ENCODE measurements around the gene GCC2.

Gene GCC2

GRCh38 chr2:108409768-108410167 lies 39.2 kb upstream of the GCC2 start:
- no peak for TF ChIP-seq CTCF (IDR thresholded peaks at IDR 0.05; ENCODE audit: low read depth, low read length, missing control alignments)
- in situ Hi-C loops (cut with HindIII; ENCODE audit: low sequenced_read_pairs) = loop anchor here (5.0 kb wide), 1 partner anchor 43 kb away; no protein-coding TSS in a partner anchor
- H3K4me3 ChIP-seq (ENCODE audit: low read depth, low read length) = no peak overlapping the region
- DNase-seq (ENCODE audit: low read depth) = no peak

GRCh38 chr2:108412995-108413710 lies 35.9 kb upstream of the GCC2 start:
- H3K4me3 ChIP-seq (ENCODE audit: low read depth, low read length) = no peak overlapping the region
- in situ Hi-C loops (cut with HindIII; ENCODE audit: low sequenced_read_pairs) = no loop called here
- no peak for TF ChIP-seq CTCF (IDR thresholded peaks at IDR 0.05; ENCODE audit: low read depth, low read length, missing control alignments)
- DNase-seq (ENCODE audit: low read depth) = peak; percentile 84

- TF ChIP-seq CTCF (IDR thresholded peaks at IDR 0.05; ENCODE audit: low read depth, low read length, missing control alignments) = no peak
- in situ Hi-C loops (cut with HindIII; ENCODE audit: low sequenced_read_pairs) = no loop called here
- no peak for DNase-seq (ENCODE audit: low read depth)
- no peak overlapping the region for H3K4me3 ChIP-seq (ENCODE audit: low read depth, low read length)
These were observed 35.3 kb upstream of the GCC2 start for GRCh38 chr2:108413711-108414095.

- no peak for DNase-seq (ENCODE audit: low read depth)
- in situ Hi-C loops (cut with HindIII; ENCODE audit: low sequenced_read_pairs) = no loop called here
- H3K4me3 ChIP-seq (ENCODE audit: low read depth, low read length) = no peak overlapping the region
- TF ChIP-seq CTCF (IDR thresholded peaks at IDR 0.05; ENCODE audit: low read depth, low read length, missing control alignments) = no peak
These were observed 34.6 kb upstream of the GCC2 start for GRCh38 chr2:108414256-108414876.

GRCh38 chr2:108414945-108415344 lies 34.1 kb upstream of the GCC2 start:
- TF ChIP-seq CTCF (IDR thresholded peaks at IDR 0.05; ENCODE audit: low read depth, low read length, missing control alignments) = no peak
- in situ Hi-C loops (cut with HindIII; ENCODE audit: low sequenced_read_pairs) = no loop called here
- DNase-seq (ENCODE audit: low read depth) = no peak
- H3K4me3 ChIP-seq (ENCODE audit: low read depth, low read length) = no peak overlapping the region

- no peak for TF ChIP-seq CTCF (IDR thresholded peaks at IDR 0.05; ENCODE audit: low read depth, low read length, missing control alignments)
- in situ Hi-C loops (cut with HindIII; ENCODE audit: low sequenced_read_pairs) = no loop called here
- no peak for DNase-seq (ENCODE audit: low read depth)
- no peak overlapping the region for H3K4me3 ChIP-seq (ENCODE audit: low read depth, low read length)
These were observed 31.8 kb upstream of the GCC2 start for GRCh38 chr2:108417254-108417653.
